ENCODE results near the gene PALM3. TPM values are rescaled to one million over a fixed set of nuclear protein-coding genes. Genes with fewer than 3 reads are reported as not detected.

PALM3 gene
- polyA plus RNA-seq, 3 donors = not detected

- Histone ChIP-seq H3K4me2 (replicated peaks; ENCODE audit: extremely low read depth, low read length, poor library complexity, severe bottlenecking) (no peak overlapping the region), H3K79me2 (ENCODE audit: insufficient read depth, low read length) (peaks cover 5% of the 10 kb centered on the region), H3K27ac (ENCODE audit: low read depth in 1 of 2, low read length in 2 of 2) (no peak overlapping the region), H3K9me3 (replicated peaks in 1 of 2; ENCODE audit: control insufficient read depth in 1 of 2, insufficient read depth in 1 of 2, low read length in 2 of 2) (no peaks in the 10 kb centered on the region), H4K20me1 (ENCODE audit: insufficient read depth, low read length) (peaks cover 15% of the 10 kb centered on the region), H3K27me3 (ENCODE audit: control insufficient read depth in 2 of 2, insufficient read depth in 2 of 2, low read length in 2 of 2) (peaks cover 0 to 2% of the 10 kb centered on the region in 2 donors), H3K36me3 (replicated peaks in 1 of 2; ENCODE audit: control insufficient read depth in 1 of 2, insufficient read depth in 2 of 2, low read length in 2 of 2) (peaks cover 7 to 13% of the 10 kb centered on the region in 2 donors), H3K9ac (ENCODE audit: insufficient read depth, low read length, poor library complexity, severe bottlenecking) (no peak overlapping the region), H3K4me3 (replicated peaks in 1 of 3; ENCODE audit: low read depth in 2 of 3, low read length in 3 of 3) (no peak overlapping the region), H2AFZ (ENCODE audit: insufficient read depth, low read depth, low read length, poor library complexity, severe bottlenecking) (no peak overlapping the region), H3K4me1 (ENCODE audit: control insufficient read depth in 1 of 2, insufficient read depth in 2 of 2, low read length in 2 of 2) (peaks cover 18 to 23% of the 10 kb centered on the region in 2 donors)
- Mint-ChIP-seq H3K27me3 (ENCODE audit: low read depth in 3 of 3) (peaks cover 2 to 8% (median 5%) of the 10 kb centered on the region in 3 donors), H3K27ac (no peak overlapping the region), H3K9me3 (peaks cover 0 to 3% (median 0%) of the 10 kb centered on the region in 7 donors), H3K4me3 (no peak overlapping the region), H3K4me1 (peaks cover 14% of the 10 kb centered on the region), H3K36me3 (peaks cover 18 to 19% of the 10 kb centered on the region in 2 donors)
- intact Hi-C loops (cut with micrococcal nuclease) = no loop called here
- no peak for DNase-seq
- no CpG with 5 or more reads among the region's 5 CpGs for WGBS (ENCODE audit: insufficient coverage)
- TF ChIP-seq CTCF (IDR thresholded peaks at IDR 0.05) = no peak
Measured at GRCh38 chr19:14086098-14086497, 24.2 kb upstream of the PALM3 start.

- Mint-ChIP-seq H3K36me3 (peaks cover 18 to 19% of the 10 kb centered on the region in 2 donors), H3K9me3 (peaks cover 0 to 3% (median 0%) of the 10 kb centered on the region in 7 donors), H3K27ac (no peak within 1 kb of the TSS), H3K4me3 (no peak within 1 kb of the TSS), H3K4me1 (peaks cover 16% of the 10 kb centered on the region), H3K27me3 (ENCODE audit: low read depth in 3 of 3) (peaks cover 2 to 8% (median 5%) of the 10 kb centered on the region in 3 donors)
- Histone ChIP-seq H2AFZ (ENCODE audit: insufficient read depth, low read depth, low read length, poor library complexity, severe bottlenecking) (no peak within 1 kb of the TSS), H3K4me3 (replicated peaks in 1 of 3; ENCODE audit: low read depth in 2 of 3, low read length in 3 of 3) (no peak within 1 kb of the TSS), H3K36me3 (replicated peaks in 1 of 2; ENCODE audit: control insufficient read depth in 1 of 2, insufficient read depth in 2 of 2, low read length in 2 of 2) (peaks cover 7 to 13% of the 10 kb centered on the region in 2 donors), H4K20me1 (ENCODE audit: insufficient read depth, low read length) (peaks cover 15% of the 10 kb centered on the region), H3K79me2 (ENCODE audit: insufficient read depth, low read length) (peaks cover 5% of the 10 kb centered on the region), H3K9me3 (replicated peaks in 1 of 2; ENCODE audit: control insufficient read depth in 1 of 2, insufficient read depth in 1 of 2, low read length in 2 of 2) (no peaks in the 10 kb centered on the region), H3K9ac (ENCODE audit: insufficient read depth, low read length, poor library complexity, severe bottlenecking) (no peak within 1 kb of the TSS), H3K27me3 (ENCODE audit: control insufficient read depth in 2 of 2, insufficient read depth in 2 of 2, low read length in 2 of 2) (peaks cover 0 to 2% of the 10 kb centered on the region in 2 donors), H3K4me1 (ENCODE audit: control insufficient read depth in 1 of 2, insufficient read depth in 2 of 2, low read length in 2 of 2) (peaks cover 23 to 29% of the 10 kb centered on the region in 2 donors), H3K27ac (ENCODE audit: low read depth in 1 of 2, low read length in 2 of 2) (no peak within 1 kb of the TSS), H3K4me2 (replicated peaks; ENCODE audit: extremely low read depth, low read length, poor library complexity, severe bottlenecking) (no peak within 1 kb of the TSS)
- intact Hi-C loops (cut with micrococcal nuclease) = no loop called here
- no peak for TF ChIP-seq CTCF (IDR thresholded peaks at IDR 0.05)
- no peak for DNase-seq
- 93% methylated on average over 42 of the region's 54 CpGs for WGBS (ENCODE audit: insufficient coverage)
Measured at GRCh38 chr19:14085309-14085995, 23.6 kb upstream of the PALM3 start, which contains the start of gene C19orf67. Gene C19orf67, minus strand, starts transcription at chr19:14085783. Its CDS starts 156 bp downstream, at chr19:14085627.

Data from CD14-positive monocyte (primary cell).